Measurements from ENCODE around the gene C10orf143. TPM values are rescaled to one million over a fixed set of nuclear protein-coding genes. Genes with fewer than 3 reads are reported as not detected.

The C10orf143 gene
- total RNA-seq, 2 donors from 2014 or later, result 1.5 to 1.9 TPM

DNA sequence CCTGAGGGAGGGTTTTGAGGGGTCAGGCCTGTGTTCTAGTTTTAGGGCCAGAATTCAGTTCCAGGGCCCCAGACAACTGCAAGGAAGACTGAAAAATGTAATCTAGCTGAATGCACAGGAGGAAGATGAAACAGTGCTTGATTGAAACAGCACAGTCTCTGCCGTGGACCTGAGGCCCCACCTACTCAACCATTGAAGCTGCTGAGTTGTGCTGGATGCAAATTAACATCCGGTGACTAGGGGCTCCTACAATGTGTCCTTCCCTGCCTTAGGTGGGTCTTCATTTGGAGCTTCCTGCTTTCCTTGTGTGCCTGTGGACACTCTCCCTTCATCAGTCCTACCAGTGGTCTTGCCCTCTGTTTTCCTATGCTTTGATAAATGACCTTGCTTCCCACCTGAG lies 31.2 kb upstream of the C10orf143 start:
- peaks cover 21% of the 10 kb centered on the region for H3K4me1 Mint-ChIP-seq
- peak overlapping the region; percentile 8 for H3K27ac Mint-ChIP-seq
- no peaks in the 10 kb centered on the region for H3K27me3 Mint-ChIP-seq (ENCODE audit: insufficient read depth)
- Histone ChIP-seq H3K27ac (ENCODE audit: low read depth, low read length) (no peak overlapping the region), H3K9me3 (ENCODE audit: control insufficient read depth, low read length) (no peaks in the 10 kb centered on the region), H3K4me3 (ENCODE audit: low read length) (no peak overlapping the region), H3K36me3 (ENCODE audit: control insufficient read depth, insufficient read depth, low read length) (peaks cover 66% of the 10 kb centered on the region), H3K4me1 (ENCODE audit: control insufficient read depth, insufficient read depth, low read length) (no peaks in the 10 kb centered on the region), H3K9ac (ENCODE audit: extremely low read depth, low read length, poor library complexity, severe bottlenecking) (peak overlapping the region; percentile 6), H3K27me3 (ENCODE audit: control insufficient read depth, insufficient read depth, low read length, poor library complexity, severe bottlenecking) (no peaks in the 10 kb centered on the region)
- TF ChIP-seq, protein P1, sequence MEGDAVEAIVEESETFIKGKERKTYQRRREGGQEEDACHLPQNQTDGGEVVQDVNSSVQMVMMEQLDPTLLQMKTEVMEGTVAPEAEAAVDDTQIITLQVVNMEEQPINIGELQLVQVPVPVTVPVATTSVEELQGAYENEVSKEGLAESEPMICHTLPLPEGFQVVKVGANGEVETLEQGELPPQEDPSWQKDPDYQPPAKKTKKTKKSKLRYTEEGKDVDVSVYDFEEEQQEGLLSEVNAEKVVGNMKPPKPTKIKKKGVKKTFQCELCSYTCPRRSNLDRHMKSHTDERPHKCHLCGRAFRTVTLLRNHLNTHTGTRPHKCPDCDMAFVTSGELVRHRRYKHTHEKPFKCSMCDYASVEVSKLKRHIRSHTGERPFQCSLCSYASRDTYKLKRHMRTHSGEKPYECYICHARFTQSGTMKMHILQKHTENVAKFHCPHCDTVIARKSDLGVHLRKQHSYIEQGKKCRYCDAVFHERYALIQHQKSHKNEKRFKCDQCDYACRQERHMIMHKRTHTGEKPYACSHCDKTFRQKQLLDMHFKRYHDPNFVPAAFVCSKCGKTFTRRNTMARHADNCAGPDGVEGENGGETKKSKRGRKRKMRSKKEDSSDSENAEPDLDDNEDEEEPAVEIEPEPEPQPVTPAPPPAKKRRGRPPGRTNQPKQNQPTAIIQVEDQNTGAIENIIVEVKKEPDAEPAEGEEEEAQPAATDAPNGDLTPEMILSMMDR (conservative IDR thresholded peaks at IDR 0.05), result no peak
- WGBS, 2 experiments (ENCODE audit: insufficient coverage in 1 of 2, insufficient read length in 1 of 2), result 52 to 79% methylated on average over 2 of the region's 2 CpGs
- H3K9me3 Mint-ChIP-seq, result no peaks in the 10 kb centered on the region
- no peak for DNase-seq
- H3K4me3 Mint-ChIP-seq, result no peak overlapping the region
- H3K36me3 Mint-ChIP-seq (ENCODE audit: low read depth), result peaks cover 50% of the 10 kb centered on the region

DNA sequence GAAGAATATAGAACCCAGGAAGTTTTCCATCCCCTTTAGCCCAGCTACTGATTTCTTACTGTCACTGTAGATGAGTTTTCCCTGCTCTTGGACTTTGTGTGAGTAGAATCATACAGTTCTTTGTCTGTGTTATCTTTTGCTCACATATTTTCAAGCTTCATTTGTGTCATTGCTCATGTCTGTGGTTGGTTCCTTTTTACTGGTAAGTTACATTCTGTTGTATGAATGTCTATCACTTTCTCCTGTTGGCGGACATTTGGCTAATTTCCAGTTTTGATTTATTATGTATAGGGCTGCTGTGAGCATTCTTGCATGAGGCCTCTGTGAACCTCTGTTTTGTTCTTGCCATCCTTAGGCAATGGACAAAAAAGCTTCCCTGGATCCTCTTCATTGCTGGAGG lies 30.8 kb upstream of the C10orf143 start:
- no peak overlapping the region for H3K4me3 ChIP-seq (ENCODE audit: low read length)
- no peak overlapping the region for H3K4me3 Mint-ChIP-seq
- H3K4me1 Mint-ChIP-seq, result peaks cover 21% of the 10 kb centered on the region
- no peaks in the 10 kb centered on the region for H3K4me1 ChIP-seq (ENCODE audit: control insufficient read depth, insufficient read depth, low read length)
- no peaks in the 10 kb centered on the region for H3K27me3 Mint-ChIP-seq (ENCODE audit: insufficient read depth)
- no peaks in the 10 kb centered on the region for H3K9me3 Mint-ChIP-seq
- WGBS, 2 experiments (ENCODE audit: insufficient coverage in 1 of 2, insufficient read length in 1 of 2), result 100% methylated on average over 1 of the region's 1 CpG; no CpG with 5 or more reads in 1 of the 2 experiments
- TF ChIP-seq, protein P1 (conservative IDR thresholded peaks at IDR 0.05), result no peak
- H3K36me3 Mint-ChIP-seq (ENCODE audit: low read depth), result peaks cover 47% of the 10 kb centered on the region
- H3K27ac ChIP-seq (ENCODE audit: low read depth, low read length), result no peak overlapping the region
- H3K27me3 ChIP-seq (ENCODE audit: control insufficient read depth, insufficient read depth, low read length, poor library complexity, severe bottlenecking), result no peaks in the 10 kb centered on the region
- peaks cover 61% of the 10 kb centered on the region for H3K36me3 ChIP-seq (ENCODE audit: control insufficient read depth, insufficient read depth, low read length)
- peak overlapping the region; percentile 8 for H3K27ac Mint-ChIP-seq
- no peak for DNase-seq
- H3K9me3 ChIP-seq (ENCODE audit: control insufficient read depth, low read length), result no peaks in the 10 kb centered on the region
- H3K9ac ChIP-seq (ENCODE audit: extremely low read depth, low read length, poor library complexity, severe bottlenecking), result peak overlapping the region; percentile 6

DNA sequence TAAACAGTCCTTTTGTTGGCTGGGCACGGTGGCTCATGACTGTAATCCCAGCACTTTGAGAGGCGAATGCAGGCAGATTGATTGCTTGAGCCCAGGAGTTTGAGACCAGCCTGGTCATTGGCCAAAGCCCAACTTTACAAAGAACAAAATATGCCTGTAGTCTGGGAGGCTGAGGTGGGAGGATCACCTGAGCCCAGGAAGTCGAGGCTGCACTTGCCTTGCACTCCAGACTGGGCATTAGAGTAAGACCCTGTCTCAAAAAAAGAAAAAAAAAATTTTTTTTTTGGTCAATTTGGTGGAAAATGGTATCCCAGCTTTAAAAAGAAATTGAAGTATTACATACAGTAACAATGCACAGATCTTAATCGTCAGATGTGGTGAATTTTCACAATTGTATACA lies 30.4 kb upstream of the C10orf143 start:
- no peaks in the 10 kb centered on the region for H3K9me3 Mint-ChIP-seq
- no peak overlapping the region for H3K4me3 ChIP-seq (ENCODE audit: low read length)
- peaks cover 43% of the 10 kb centered on the region for H3K36me3 Mint-ChIP-seq (ENCODE audit: low read depth)
- no peak overlapping the region for H3K9ac ChIP-seq (ENCODE audit: extremely low read depth, low read length, poor library complexity, severe bottlenecking)
- peak overlapping the region; percentile 8 for H3K27ac Mint-ChIP-seq
- TF ChIP-seq, protein P1 (conservative IDR thresholded peaks at IDR 0.05), result no peak
- H3K9me3 ChIP-seq (ENCODE audit: control insufficient read depth, low read length), result no peaks in the 10 kb centered on the region
- no peak overlapping the region for H3K4me3 Mint-ChIP-seq
- H3K27ac ChIP-seq (ENCODE audit: low read depth, low read length), result no peak overlapping the region
- H3K27me3 ChIP-seq (ENCODE audit: control insufficient read depth, insufficient read depth, low read length, poor library complexity, severe bottlenecking), result no peaks in the 10 kb centered on the region
- DNase-seq, result no peak
- no peaks in the 10 kb centered on the region for H3K27me3 Mint-ChIP-seq (ENCODE audit: insufficient read depth)
- H3K36me3 ChIP-seq (ENCODE audit: control insufficient read depth, insufficient read depth, low read length), result peaks cover 57% of the 10 kb centered on the region
- H3K4me1 ChIP-seq (ENCODE audit: control insufficient read depth, insufficient read depth, low read length), result no peaks in the 10 kb centered on the region
- peaks cover 18% of the 10 kb centered on the region for H3K4me1 Mint-ChIP-seq
- 83 to 97% methylated on average over 3 to 4 of the region's 4 CpGs for WGBS, 2 experiments (ENCODE audit: insufficient coverage in 1 of 2, insufficient read length in 1 of 2)
